Nephron progenitor cell (in vitro differentiated cells): ENCODE measurements around the gene TM9SF1.

Experiments
- DNase-seq: peaks from one replicate; pipeline ENCODE4 v3.0.0; 2021
- H3K27ac Mint-ChIP-seq: 2 replicates; pipeline ENCODE4 v1.8.0; 2021; ENCODE audit warnings: mild to moderate bottlenecking, moderate library complexity, mixed read lengths
- H3K27me3 Mint-ChIP-seq: 2 replicates; pipeline ENCODE4 v1.8.0; 2021; ENCODE audit warnings: mild to moderate bottlenecking, low read depth, mixed read lengths; ENCODE audit not compliant: poor library complexity
- H3K36me3 Mint-ChIP-seq: 2 replicates; pipeline ENCODE4 v1.8.0; 2021; ENCODE audit warnings: low read depth, mixed read lengths
- H3K4me1 Mint-ChIP-seq: 2 replicates; pipeline ENCODE4 v1.8.0; 2021; ENCODE audit warnings: mixed read lengths
- H3K4me3 Mint-ChIP-seq: 2 replicates; pipeline ENCODE4 v1.8.0; 2021; ENCODE audit warnings: mild to moderate bottlenecking, moderate library complexity, mixed read lengths
- H3K9me3 Mint-ChIP-seq: 2 replicates; pipeline ENCODE4 v1.8.0; 2021; ENCODE audit warnings: mild to moderate bottlenecking, moderate library complexity, mixed read lengths
- CTCF ChIP-seq: fragments of 200-600 bp; sonication (generic); IDR thresholded peaks from 2 replicates; pipeline ENCODE4 v1.5.0; 2021; ENCODE audit warnings: antibody characterized with exemption

TM9SF1 gene

GRCh38 chr14:24190416-24190815 lies 4.8 kb downstream of the TM9SF1 start:
- peaks cover 10% of the 10 kb centered on the region for H3K27me3 Mint-ChIP-seq
- no peaks in the 10 kb centered on the region for H3K9me3 Mint-ChIP-seq
- H3K4me3 Mint-ChIP-seq: no peak overlapping the region
- no peak for DNase-seq
- no peak overlapping the region for H3K27ac Mint-ChIP-seq
- TF ChIP-seq CTCF: no peak
- peaks cover 57% of the 10 kb centered on the region for H3K4me1 Mint-ChIP-seq
- peaks cover 49% of the 10 kb centered on the region for H3K36me3 Mint-ChIP-seq

- Mint-ChIP-seq H3K27ac (peak overlapping the region; percentile 7), H3K4me3 (peak overlapping the region; percentile 89), H3K4me1 (peaks cover 51% of the 10 kb centered on the region), H3K9me3 (no peaks in the 10 kb centered on the region), H3K27me3 (peaks cover 10% of the 10 kb centered on the region), H3K36me3 (peaks cover 45% of the 10 kb centered on the region)
- TF ChIP-seq CTCF: no peak
- no peak for DNase-seq
These were observed 5.8 kb downstream of the TM9SF1 start for GRCh38 chr14:24189460-24189859.

- H3K27ac Mint-ChIP-seq: peak overlapping the region; percentile 7
- no peak for DNase-seq
- H3K9me3 Mint-ChIP-seq: no peaks in the 10 kb centered on the region
- no peak for TF ChIP-seq CTCF
- peaks cover 10% of the 10 kb centered on the region for H3K27me3 Mint-ChIP-seq
- peaks cover 47% of the 10 kb centered on the region for H3K4me1 Mint-ChIP-seq
- peak overlapping the region; percentile 89 for H3K4me3 Mint-ChIP-seq
- peaks cover 41% of the 10 kb centered on the region for H3K36me3 Mint-ChIP-seq
These were observed 6.2 kb downstream of the TM9SF1 start for GRCh38 chr14:24189059-24189375.

- peak; percentile 92 for DNase-seq
- peak within 1 kb of the TSS; percentile 89 for H3K4me3 Mint-ChIP-seq
- peaks cover 38% of the 10 kb centered on the region for H3K36me3 Mint-ChIP-seq
- H3K9me3 Mint-ChIP-seq: no peaks in the 10 kb centered on the region
- H3K27me3 Mint-ChIP-seq: peaks cover 10% of the 10 kb centered on the region
- H3K4me1 Mint-ChIP-seq: peaks cover 44% of the 10 kb centered on the region
- TF ChIP-seq CTCF: no peak
- H3K27ac Mint-ChIP-seq: peak within 1 kb of the TSS; percentile 94
These were observed 6.8 kb downstream of the TM9SF1 start, which contains the start of gene IPO4 for GRCh38 chr14:24188251-24189058. IPO4 (minus strand) TSS chr14:24188816; CDS start chr14:24188787, 29 bp downstream.

- Mint-ChIP-seq H3K4me1 (peaks cover 40% of the 10 kb centered on the region), H3K27me3 (peaks cover 10% of the 10 kb centered on the region), H3K4me3 (peak overlapping the region; percentile 89), H3K36me3 (peaks cover 31% of the 10 kb centered on the region), H3K9me3 (no peaks in the 10 kb centered on the region), H3K27ac (peak overlapping the region; percentile 94)
- no peak for TF ChIP-seq CTCF
- no peak for DNase-seq
These were observed 7.7 kb downstream of the TM9SF1 start for GRCh38 chr14:24187539-24187915.
